Neutrophil (primary cell): Measurements from ENCODE around the gene CPSF4L.

Experiments
- H3K27ac ChIP-seq: fragments of 200-600 bp; sonication (generic); 2 replicates; pipeline ENCODE4 v1.5.1; 2016; ENCODE audit warnings: mild to moderate bottlenecking, moderate library complexity
- H3K27me3 ChIP-seq: fragments of 200-600 bp; sonication (generic); 2 replicates; pipeline ENCODE4 v1.6.0; 2016; ENCODE audit warnings: mild to moderate bottlenecking
- H3K36me3 ChIP-seq: fragments of 200-600 bp; sonication (generic); 2 replicates; pipeline ENCODE4 v1.5.1; 2017
- H3K4me1 ChIP-seq, 2 experiments: fragments of 200-600 bp in 1 of 2; sonication (generic) in 1 of 2; 1 replicate in 1 of 2; 2 replicates in 1 of 2; pipeline versions ENCODE4 v1.5.1 to v1.6.1; 2013 to 2016; ENCODE audit warnings: low read depth in 1 of 2, low read length in 1 of 2, mild to moderate bottlenecking in 1 of 2, moderate library complexity in 1 of 2; ENCODE audit not compliant: control insufficient read depth in 1 of 2, insufficient read depth in 1 of 2
- H3K4me3 ChIP-seq, 2 experiments: fragments of 200-600 bp in 1 of 2; sonication (generic) in 1 of 2; 1 replicate in 1 of 2; 2 replicates in 1 of 2; pipeline ENCODE4 v1.5.1; 2013 to 2016; ENCODE audit warnings: low read depth in 1 of 2, low read length in 1 of 2, mild to moderate bottlenecking in 1 of 2, moderate library complexity in 1 of 2
- H3K9me3 ChIP-seq: fragments of 200-600 bp; sonication (generic); 2 replicates; pipeline ENCODE4 v1.5.1; 2016
- TF ChIP-seq, protein P1 (sequence below): fragments of 200-600 bp; sonication (generic); IDR thresholded peaks from 2 replicates; pipeline ENCODE4 v1.5.1; 2016; ENCODE audit warnings: antibody characterized with exemption

Gene CPSF4L

DNA sequence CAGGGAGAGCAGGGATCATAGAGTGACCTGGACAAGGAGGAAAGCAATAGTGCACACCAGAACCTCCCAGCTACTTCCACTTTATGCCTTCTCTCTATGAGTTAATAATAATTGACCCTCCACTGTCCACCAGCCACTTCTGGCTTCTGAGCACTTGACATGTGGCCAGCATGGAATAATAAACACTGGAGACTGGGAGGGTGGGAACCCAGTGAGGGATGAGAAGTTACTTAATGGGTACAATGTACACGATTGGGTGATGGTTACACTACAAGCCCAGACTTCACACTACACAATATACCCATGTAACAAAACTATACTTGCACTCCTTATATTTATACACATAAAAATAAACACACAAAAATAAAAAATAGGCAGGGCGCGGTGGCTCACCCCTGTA, 38.7 kb upstream of the CPSF4L start:
- no peak overlapping the region for H3K27ac ChIP-seq
- H3K9me3 ChIP-seq, result no peaks in the 10 kb centered on the region
- no peak overlapping the region for H3K4me3 ChIP-seq
- H3K27me3 ChIP-seq, result no peaks in the 10 kb centered on the region
- TF ChIP-seq, protein P1, sequence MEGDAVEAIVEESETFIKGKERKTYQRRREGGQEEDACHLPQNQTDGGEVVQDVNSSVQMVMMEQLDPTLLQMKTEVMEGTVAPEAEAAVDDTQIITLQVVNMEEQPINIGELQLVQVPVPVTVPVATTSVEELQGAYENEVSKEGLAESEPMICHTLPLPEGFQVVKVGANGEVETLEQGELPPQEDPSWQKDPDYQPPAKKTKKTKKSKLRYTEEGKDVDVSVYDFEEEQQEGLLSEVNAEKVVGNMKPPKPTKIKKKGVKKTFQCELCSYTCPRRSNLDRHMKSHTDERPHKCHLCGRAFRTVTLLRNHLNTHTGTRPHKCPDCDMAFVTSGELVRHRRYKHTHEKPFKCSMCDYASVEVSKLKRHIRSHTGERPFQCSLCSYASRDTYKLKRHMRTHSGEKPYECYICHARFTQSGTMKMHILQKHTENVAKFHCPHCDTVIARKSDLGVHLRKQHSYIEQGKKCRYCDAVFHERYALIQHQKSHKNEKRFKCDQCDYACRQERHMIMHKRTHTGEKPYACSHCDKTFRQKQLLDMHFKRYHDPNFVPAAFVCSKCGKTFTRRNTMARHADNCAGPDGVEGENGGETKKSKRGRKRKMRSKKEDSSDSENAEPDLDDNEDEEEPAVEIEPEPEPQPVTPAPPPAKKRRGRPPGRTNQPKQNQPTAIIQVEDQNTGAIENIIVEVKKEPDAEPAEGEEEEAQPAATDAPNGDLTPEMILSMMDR, result no peak
- H3K36me3 ChIP-seq, result no peaks in the 10 kb centered on the region
- H3K4me1 ChIP-seq, result peaks cover 8 to 9% of the 10 kb centered on the region in 2 experiments

DNA sequence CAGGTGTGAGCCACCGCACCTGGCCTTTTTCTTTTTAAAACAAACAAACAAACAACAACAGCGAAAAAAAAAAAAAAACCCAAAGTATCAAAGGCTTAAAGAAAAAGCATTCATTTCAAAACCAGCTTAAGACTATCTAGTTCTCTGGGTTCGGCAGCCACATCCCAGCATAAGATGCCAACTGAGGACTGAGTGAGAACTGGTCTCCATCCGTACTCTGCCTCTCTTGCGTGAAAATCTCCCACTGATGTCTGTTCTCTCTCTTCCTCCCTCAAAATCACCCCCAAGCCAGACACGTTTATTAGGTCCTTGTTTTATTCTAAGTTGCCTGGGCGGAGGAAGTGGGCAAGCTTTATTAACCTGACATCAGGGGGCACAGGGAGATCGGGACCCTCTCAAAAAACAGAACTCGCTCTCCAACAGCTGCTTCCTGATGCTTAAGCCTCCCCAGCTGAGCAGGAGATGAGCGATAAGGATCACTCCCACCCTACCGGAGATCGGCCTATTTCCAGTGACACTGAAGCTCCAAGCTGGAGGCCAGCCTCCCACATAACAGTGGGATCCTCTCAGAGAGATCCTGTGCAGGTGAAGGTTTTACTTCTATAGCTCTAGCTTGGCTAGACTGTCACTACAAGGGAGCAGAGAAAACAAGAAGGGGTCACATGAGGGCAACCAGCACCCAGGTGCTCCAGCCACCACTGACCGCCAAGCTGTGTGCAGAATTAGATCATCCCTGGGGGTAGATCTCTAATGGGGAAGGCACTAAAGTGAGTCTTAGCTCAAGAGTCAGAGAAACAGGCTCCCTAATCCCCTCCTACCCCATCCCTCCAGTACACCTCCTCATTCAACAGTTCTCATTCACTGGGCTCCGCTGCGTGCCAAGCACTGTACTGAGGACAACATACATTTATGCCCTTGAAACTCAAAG, 36.5 kb upstream of the CPSF4L start:
- H3K27me3 ChIP-seq, result no peaks in the 10 kb centered on the region
- H3K9me3 ChIP-seq, result no peaks in the 10 kb centered on the region
- TF ChIP-seq, protein P1, result no peak
- H3K4me3 ChIP-seq, result no peak overlapping the region
- H3K27ac ChIP-seq, result no peak overlapping the region
- no peaks in the 10 kb centered on the region for H3K36me3 ChIP-seq
- no peaks in the 10 kb centered on the region for H3K4me1 ChIP-seq

DNA sequence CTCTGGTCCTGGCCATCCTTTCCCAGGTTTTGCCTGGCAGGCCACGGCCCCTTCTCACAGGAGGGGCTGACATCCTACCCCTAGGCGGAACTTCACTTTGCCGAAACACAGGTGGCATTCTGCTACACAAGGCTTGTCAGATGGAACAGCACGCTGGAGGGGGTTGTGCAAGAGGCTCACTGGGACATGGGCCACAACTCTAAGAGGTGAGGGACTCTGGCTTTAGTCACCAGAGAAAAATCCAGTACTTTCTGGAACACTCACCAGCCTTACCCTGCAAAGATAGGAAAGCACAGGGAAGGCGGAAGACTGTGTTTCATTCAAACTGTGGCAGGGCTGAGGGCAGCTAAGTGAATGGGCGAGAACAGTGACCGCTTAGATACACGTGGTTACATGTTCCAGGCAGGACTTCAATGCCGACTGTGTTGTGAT, 31.8 kb upstream of the CPSF4L start:
- no peaks in the 10 kb centered on the region for H3K36me3 ChIP-seq
- H3K4me3 ChIP-seq, result no peak overlapping the region
- H3K9me3 ChIP-seq, result no peaks in the 10 kb centered on the region
- peaks cover 25% of the 10 kb centered on the region in 2 experiments for H3K4me1 ChIP-seq
- TF ChIP-seq, protein P1, result no peak
- H3K27me3 ChIP-seq, result no peaks in the 10 kb centered on the region
- no peak overlapping the region for H3K27ac ChIP-seq

DNA sequence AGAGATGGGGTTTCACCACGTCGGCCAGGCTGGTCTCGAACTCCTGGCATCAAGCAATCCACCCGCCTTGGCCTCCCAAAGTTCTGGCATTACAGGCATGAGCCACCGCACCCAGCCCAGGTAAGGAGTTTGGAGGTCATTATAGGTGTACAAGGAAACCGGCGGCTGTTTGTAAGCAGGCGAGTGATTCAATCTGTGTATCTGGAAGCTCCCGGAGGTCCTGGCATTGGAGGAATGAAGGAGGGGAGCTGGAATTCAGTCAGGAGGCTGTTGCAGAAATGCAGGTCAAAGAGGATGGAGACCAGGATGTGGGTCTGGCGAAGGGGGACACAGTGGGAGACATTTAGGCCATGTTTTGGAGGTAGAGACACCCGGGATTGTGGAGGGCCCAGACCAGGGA, 31.4 kb upstream of the CPSF4L start:
- no peaks in the 10 kb centered on the region for H3K9me3 ChIP-seq
- peaks cover 25% of the 10 kb centered on the region in 2 experiments for H3K4me1 ChIP-seq
- no peak overlapping the region for H3K4me3 ChIP-seq
- TF ChIP-seq, protein P1, result no peak
- H3K27ac ChIP-seq, result no peak overlapping the region
- H3K27me3 ChIP-seq, result no peaks in the 10 kb centered on the region
- no peaks in the 10 kb centered on the region for H3K36me3 ChIP-seq

DNA sequence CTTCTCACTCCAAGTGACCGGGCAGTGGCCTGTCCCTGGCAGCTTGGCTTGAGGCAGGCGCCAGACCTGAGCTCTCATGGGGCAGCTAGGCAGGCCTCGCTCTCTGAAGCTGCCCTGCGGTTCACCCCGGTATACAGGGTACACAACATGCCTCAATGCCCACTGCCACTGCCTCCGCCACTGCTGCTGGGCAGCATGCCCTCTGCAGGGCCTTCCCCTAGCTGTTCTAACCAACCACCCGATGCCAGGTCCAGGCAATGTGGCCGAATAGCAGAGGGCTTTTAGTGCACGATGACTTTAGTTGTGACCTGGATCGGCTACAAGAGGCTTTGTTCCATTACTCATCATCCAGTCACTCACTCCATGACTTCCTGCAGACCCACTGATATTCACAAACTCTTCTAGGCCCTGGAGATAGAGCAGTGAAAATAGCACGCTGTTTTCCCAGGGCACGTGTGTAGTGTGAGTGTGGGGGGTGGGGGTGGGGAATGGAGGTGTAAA, 30.4 kb upstream of the CPSF4L start:
- H3K4me3 ChIP-seq, result peak overlapping the region in 1 of 2 experiments; percentile 30
- no peaks in the 10 kb centered on the region for H3K9me3 ChIP-seq
- peak overlapping the region; percentile 74 for H3K27ac ChIP-seq
- H3K36me3 ChIP-seq, result no peaks in the 10 kb centered on the region
- peaks cover 25% of the 10 kb centered on the region in 2 experiments for H3K4me1 ChIP-seq
- no peaks in the 10 kb centered on the region for H3K27me3 ChIP-seq
- TF ChIP-seq, protein P1, result no peak
